RWPE1 (cell line): ENCODE measurements around the gene SLC44A5.
A peak's percentile ranks its signal among the peaks of the same experiment; 100 is the strongest.

Source experiments
- CTCF ChIA-PET: fragments of 350-600 bp; sonication (Branson Sonifier 250); formaldehyde crosslinking; extraction: SDS; loops from one replicate; lab custom pipeline; 2021; lab: Yijun Ruan, JAX
- POLR2A ChIA-PET: fragments of 400-600 bp; formaldehyde crosslinking; extraction: SDS; loops from one replicate; lab custom pipeline; 2020; ENCODE audit warnings: antibody characterized with exemption; ENCODE audit not compliant: low non-redundant PET; lab: Yijun Ruan, JAX
- DNase-seq: peaks from one replicate; pipeline ENCODE4 v3.0.0; 2012; ENCODE audit warnings: low spot score
- H3K27ac ChIP-seq: fragments of 450-650 bp; 2 replicates; pipeline ENCODE4 v1.5.1; 2017
- TF ChIP-seq, protein P1 (sequence below): fragments of 450-650 bp; conservative IDR thresholded peaks from 2 replicates; pipeline ENCODE4 v1.5.1; 2017; ENCODE audit warnings: low read depth, mild to moderate bottlenecking

SLC44A5 gene

DNA sequence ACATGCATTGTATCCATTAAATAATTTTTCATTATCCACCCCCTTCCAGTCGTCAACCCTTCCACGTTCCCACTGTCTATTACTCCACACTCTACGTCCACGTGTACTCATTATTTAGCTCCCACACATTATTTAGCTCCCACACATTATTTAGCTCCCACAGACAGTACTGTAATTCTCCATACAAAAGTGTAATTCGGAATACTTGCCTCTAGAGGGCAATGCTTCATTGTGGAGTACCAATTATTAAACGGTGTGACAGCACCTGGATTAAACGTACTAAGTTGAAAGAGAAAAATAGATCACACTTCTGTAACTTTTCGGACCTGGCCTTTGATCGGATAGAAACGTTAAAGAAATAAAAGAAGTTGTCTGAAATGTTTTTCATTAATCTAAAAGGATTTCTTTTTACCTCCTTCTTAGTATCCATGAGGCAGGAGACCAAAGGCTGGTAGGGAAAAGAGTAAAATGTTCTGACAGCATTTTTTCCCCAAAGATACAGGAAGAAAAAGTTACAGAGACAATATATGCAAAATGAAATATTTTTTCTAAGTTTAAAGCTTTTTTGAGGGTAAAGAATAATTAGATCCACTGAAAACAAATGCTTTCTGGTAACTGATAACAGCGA lies 377.5 kb downstream of the SLC44A5 start:
- TF ChIP-seq, protein P1, sequence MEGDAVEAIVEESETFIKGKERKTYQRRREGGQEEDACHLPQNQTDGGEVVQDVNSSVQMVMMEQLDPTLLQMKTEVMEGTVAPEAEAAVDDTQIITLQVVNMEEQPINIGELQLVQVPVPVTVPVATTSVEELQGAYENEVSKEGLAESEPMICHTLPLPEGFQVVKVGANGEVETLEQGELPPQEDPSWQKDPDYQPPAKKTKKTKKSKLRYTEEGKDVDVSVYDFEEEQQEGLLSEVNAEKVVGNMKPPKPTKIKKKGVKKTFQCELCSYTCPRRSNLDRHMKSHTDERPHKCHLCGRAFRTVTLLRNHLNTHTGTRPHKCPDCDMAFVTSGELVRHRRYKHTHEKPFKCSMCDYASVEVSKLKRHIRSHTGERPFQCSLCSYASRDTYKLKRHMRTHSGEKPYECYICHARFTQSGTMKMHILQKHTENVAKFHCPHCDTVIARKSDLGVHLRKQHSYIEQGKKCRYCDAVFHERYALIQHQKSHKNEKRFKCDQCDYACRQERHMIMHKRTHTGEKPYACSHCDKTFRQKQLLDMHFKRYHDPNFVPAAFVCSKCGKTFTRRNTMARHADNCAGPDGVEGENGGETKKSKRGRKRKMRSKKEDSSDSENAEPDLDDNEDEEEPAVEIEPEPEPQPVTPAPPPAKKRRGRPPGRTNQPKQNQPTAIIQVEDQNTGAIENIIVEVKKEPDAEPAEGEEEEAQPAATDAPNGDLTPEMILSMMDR, result peak; percentile 80
- DNase-seq, result peak; percentile 42
- ChIA-PET POLR2A (no interaction called here), CTCF (interaction anchor here (0.6 to 1.5 kb wide), 9 partner anchors 9 to 824 kb away, joined by 3 to 7 read pairs (median 4); partner anchors contain the start of gene SLC44A5)
- H3K27ac ChIP-seq, result no peak overlapping the region

DNA sequence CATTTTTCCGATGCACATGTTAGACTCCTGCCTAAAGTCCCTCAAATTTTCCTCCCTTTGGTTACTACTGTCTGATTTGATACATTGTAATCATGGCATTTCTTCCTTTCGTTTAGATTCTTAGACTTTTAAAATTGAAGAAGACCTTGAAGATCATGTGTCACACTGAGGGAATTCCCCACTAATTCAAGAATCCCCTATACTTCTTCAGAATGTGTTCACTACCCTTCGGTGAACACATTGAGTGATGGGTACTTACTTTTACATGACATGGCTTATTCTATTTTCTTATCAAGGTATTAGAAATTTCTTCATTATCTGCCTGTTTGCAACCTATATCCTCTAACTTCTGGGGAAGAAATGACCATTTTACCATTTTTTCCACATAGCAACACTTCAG lies 390.8 kb downstream of the SLC44A5 start:
- ChIA-PET CTCF (interaction anchor here (0.5 kb wide), 1 partner anchor 295 kb away, joined by 4 read pairs; no protein-coding TSS in a partner anchor), POLR2A (no interaction called here)
- TF ChIP-seq, protein P1, result no peak
- DNase-seq, result no peak
- no peak overlapping the region for H3K27ac ChIP-seq

DNA sequence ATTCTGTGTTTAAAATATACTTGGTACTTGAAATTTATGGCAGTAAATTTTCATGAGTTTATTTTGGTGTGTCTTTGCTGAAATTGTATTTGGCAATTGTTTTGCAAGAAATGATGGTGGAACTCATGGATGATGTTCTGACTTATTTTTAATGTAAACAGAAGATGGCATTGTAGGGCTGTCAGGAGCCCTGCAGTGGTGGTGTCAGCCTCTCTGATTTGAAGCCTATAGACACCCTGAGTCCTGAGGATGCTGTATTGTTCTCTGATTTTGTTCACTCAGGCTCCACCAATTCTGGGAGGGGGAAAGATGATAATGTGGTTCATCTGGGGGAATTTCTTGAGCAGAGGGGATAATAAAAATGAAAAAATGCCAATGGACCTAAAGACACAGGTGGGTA lies 396.9 kb downstream of the SLC44A5 start:
- no peak overlapping the region for H3K27ac ChIP-seq
- POLR2A ChIA-PET, result no interaction called here
- CTCF ChIA-PET, result no interaction called here
- TF ChIP-seq, protein P1, result no peak
- DNase-seq, result no peak

DNA sequence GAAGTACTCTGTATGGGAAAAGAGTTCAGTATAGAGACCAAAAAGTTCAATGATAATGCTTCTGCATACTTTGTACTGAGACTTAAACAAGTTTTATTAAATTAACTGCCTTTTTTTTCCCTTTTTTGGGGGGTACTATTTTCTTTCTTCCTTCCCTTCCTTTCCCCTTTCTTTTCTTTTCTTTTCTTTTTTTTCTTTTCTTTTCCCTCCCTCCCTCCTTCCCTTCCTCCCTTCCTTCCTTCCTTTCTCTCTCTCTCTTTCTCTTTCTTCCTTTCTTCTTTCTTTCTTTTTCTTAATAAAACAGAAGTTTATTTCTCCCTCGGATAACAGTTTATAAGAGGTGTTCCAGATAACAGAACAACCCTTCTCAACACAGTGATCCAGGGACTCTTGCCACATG lies 399.3 kb downstream of the SLC44A5 start:
- no peak overlapping the region for H3K27ac ChIP-seq
- TF ChIP-seq, protein P1, result no peak
- ChIA-PET CTCF (no interaction called here), POLR2A (no interaction called here)
- DNase-seq, result no peak

DNA sequence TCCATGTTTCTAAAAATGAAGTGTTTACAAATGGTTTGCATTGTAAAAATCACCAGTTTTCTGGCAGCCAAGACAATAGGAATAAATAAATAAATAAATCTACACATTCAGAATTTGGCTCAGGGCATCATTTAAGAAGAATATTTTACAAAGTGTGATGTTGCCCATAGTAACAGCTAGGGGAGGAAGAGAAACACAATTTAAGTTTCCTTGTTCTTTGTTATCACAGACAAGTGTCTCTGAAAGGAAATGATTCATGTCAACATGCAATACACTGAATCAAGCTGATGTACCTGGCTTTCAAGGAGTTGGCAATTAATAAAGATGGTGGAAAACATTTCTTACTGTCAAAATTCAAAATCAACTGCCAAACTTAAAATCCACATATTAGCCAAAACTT lies 402.1 kb downstream of the SLC44A5 start:
- CTCF ChIA-PET, result no interaction called here
- DNase-seq, result no peak
- TF ChIP-seq, protein P1, result no peak
- no peak overlapping the region for H3K27ac ChIP-seq
- POLR2A ChIA-PET, result no interaction called here

DNA sequence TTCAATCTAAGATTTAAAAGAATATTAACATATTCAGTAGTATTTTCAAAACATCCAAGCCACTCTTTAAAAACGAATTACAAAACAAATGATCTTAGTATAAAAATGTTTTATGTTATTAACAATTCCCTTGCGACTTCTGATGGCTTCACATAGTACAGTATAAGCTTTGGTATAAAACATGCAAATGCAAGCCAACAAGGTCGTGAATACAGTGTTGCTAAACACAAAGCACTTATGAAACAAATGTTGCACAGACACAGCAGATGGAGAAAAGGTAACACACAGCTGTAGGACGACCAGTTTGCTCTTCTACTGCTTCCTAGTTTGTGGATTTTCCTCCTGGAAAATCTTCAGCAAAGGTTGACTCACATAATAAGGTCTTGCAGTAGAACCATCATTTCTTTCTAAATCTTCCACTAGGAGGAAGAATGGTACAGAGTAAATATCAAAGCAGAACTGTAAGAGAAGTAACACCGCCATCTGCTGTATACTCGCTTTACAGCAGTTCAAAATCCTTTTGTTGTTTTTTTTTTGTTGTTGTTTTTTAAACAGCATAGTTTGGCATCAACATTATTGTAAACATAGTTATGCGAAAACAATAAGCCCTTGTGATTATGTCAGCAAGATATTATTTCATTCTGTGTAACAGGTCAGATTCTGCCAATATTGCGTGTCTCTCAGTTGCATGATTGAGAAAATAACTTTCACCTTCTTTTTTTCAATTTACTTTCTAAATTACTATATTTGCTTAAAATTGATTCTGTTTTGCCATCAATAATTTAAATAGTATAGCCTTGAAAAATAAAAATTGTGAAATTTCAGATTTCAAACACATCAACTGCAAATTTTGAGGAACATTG lies 407.3 kb downstream of the SLC44A5 start:
- TF ChIP-seq, protein P1, result peak; percentile 83
- H3K27ac ChIP-seq, result no peak overlapping the region
- DNase-seq, result peak; percentile 57
- CTCF ChIA-PET, result interaction anchor here (0.6 to 2.7 kb wide), 6 partner anchors 11 to 675 kb away, joined by 3 to 21 read pairs (median 4); no protein-coding TSS in a partner anchor
- POLR2A ChIA-PET, result no interaction called here
